ENCODE measurements around the gene SARNP. TPM values are rescaled to one million over a fixed set of nuclear protein-coding genes. Genes with fewer than 3 reads are reported as not detected.
A peak's percentile ranks its signal among the peaks of the same experiment; 100 is the strongest.

The SARNP gene
- total and polyA plus RNA-seq, 7 donors, result 38.3 to 98.0 (median 52.6) TPM

- Histone ChIP-seq H3K9me3 (no peaks in the 10 kb centered on the region), H3K4me1 (peaks cover 19% of the 10 kb centered on the region), H3K27me3 (ENCODE audit: insufficient read depth in 3 of 3, low read length in 2 of 3) (peaks cover 0 to 8% (median 3%) of the 10 kb centered on the region in 3 donors), H3K36me3 (ENCODE audit: insufficient read depth in 1 of 2, low read depth in 1 of 2) (no peaks in the 10 kb centered on the region), H3K4me3 (peak overlapping the region; percentile 67), H3K27ac (no peak overlapping the region)
- DNase-seq (no peak), ATAC-seq (peak in 1 of 4 donors; percentile 4)
- TF ChIP-seq CTCF (IDR thresholded peaks at IDR 0.05), result no peak
- intact Hi-C loops (cut with DNase I), result no loop called here
- WGBS, 3 donors, result 26 to 42% (median 31%) methylated on average over 11 of the region's 11 CpGs
Measured at GRCh38 chr12:55744340-55745030, 73.0 kb downstream of the SARNP start.

GRCh38 chr12:55743406-55744339 is 73.9 kb downstream of the SARNP start:
- TF ChIP-seq CTCF (IDR thresholded peaks at IDR 0.05), result no peak

GRCh38 chr12:55742719-55743405 is 74.7 kb downstream of the SARNP start, which contains the start of gene GDF11:
Gene GDF11 (plus strand): TSS chr12:55743122. CDS start chr12:55743317, 195 bp downstream.
- Histone ChIP-seq H3K27ac (no peak within 1 kb of the TSS), H3K27me3 (ENCODE audit: insufficient read depth in 3 of 3, low read length in 2 of 3) (peaks cover 0 to 8% (median 3%) of the 10 kb centered on the region in 3 donors), H3K9me3 (no peaks in the 10 kb centered on the region), H3K4me3 (peak within 1 kb of the TSS; percentile 67), H3K36me3 (ENCODE audit: insufficient read depth in 1 of 2, low read depth in 1 of 2) (no peaks in the 10 kb centered on the region), H3K4me1 (peaks cover 19% of the 10 kb centered on the region)
- ATAC-seq (peak; percentile 40 to 60 (median 48)), DNase-seq (peak; percentile 77 to 85)
- WGBS, 3 donors, result 0 to 2% (median 1%) methylated on average over 24 to 47 of the region's 53 CpGs
- TF ChIP-seq CTCF (IDR thresholded peaks at IDR 0.05), result no peak
- intact Hi-C loops (cut with DNase I), result no loop called here

More at GRCh38 chr12:55743406-55744339, 73.9 kb downstream of the SARNP start:
- intact Hi-C loops (cut with DNase I), result no loop called here
- Histone ChIP-seq H3K9me3 (no peaks in the 10 kb centered on the region), H3K27ac (no peak overlapping the region), H3K4me1 (peaks cover 19% of the 10 kb centered on the region), H3K36me3 (ENCODE audit: insufficient read depth in 1 of 2, low read depth in 1 of 2) (no peaks in the 10 kb centered on the region), H3K4me3 (peak overlapping the region; percentile 67), H3K27me3 (ENCODE audit: insufficient read depth in 3 of 3, low read length in 2 of 3) (peaks cover 0 to 8% (median 3%) of the 10 kb centered on the region in 3 donors)
- peak; percentile 28 to 61 (median 48) for ATAC-seq
- 1 to 2% (median 2%) methylated on average over 53 to 72 of the region's 73 CpGs for WGBS, 3 donors
- peak; percentile 65 to 79 for DNase-seq

GRCh38 chr12:55741931-55742680 is 75.4 kb downstream of the SARNP start:
- intact Hi-C loops (cut with DNase I), result no loop called here
- H3K27ac ChIP-seq, result no peak overlapping the region
- no peak for ATAC-seq
- peaks cover 0 to 8% (median 3%) of the 10 kb centered on the region in 3 donors for H3K27me3 ChIP-seq (ENCODE audit: insufficient read depth in 3 of 3, low read length in 2 of 3)
- WGBS, 3 donors, result 12 to 44% (median 32%) methylated on average over 2 to 3 of the region's 3 CpGs
- H3K36me3 ChIP-seq (ENCODE audit: insufficient read depth in 1 of 2, low read depth in 1 of 2), result no peaks in the 10 kb centered on the region
- DNase-seq, result no peak
- H3K9me3 ChIP-seq, result no peaks in the 10 kb centered on the region
- peaks cover 19% of the 10 kb centered on the region for H3K4me1 ChIP-seq
- H3K4me3 ChIP-seq, result peak overlapping the region; percentile 67
- TF ChIP-seq CTCF (IDR thresholded peaks at IDR 0.05), result no peak

Data from psoas muscle (tissue), 8 donors.